DND-41 (cell line): ENCODE results near the gene RBBP5.

ENCODE experiments used
- ATAC-seq: fragments of 200-7000 bp; cut with Tn5 transposase; 3 replicates; pipeline ENCODE4 v1.9.1; 2021; ENCODE audit warnings: low read depth; ENCODE audit not compliant: insufficient read depth
- DNase-seq: peaks from one replicate; pipeline ENCODE4 v3.0.0-alpha.2; 2020
- H2AFZ ChIP-seq: 2 replicates; pipeline ENCODE4 v1.6.0; 2012; ENCODE audit warnings: low read depth, low read length
- H3K27ac ChIP-seq: 2 replicates; pipeline ENCODE4 v1.5.1; 2012; ENCODE audit warnings: low read length, inconsistent platforms
- H3K27me3 ChIP-seq: fragments of 200-600 bp; sonication (generic); 2 replicates; pipeline ENCODE4 v1.6.0; 2012; ENCODE audit warnings: low read length, mild to moderate bottlenecking, inconsistent platforms; ENCODE audit not compliant: insufficient read depth, poor library complexity
- H3K36me3 ChIP-seq: 2 replicates; pipeline ENCODE4 v1.5.1; 2012; ENCODE audit warnings: low read length, inconsistent platforms; ENCODE audit not compliant: insufficient read depth
- H3K4me1 ChIP-seq: 2 replicates; pipeline ENCODE4 v1.5.1; 2012; ENCODE audit warnings: mild to moderate bottlenecking, low read length; ENCODE audit not compliant: insufficient read depth
- H3K4me2 ChIP-seq: 2 replicates; pipeline ENCODE4 v1.6.0; 2012; ENCODE audit warnings: mild to moderate bottlenecking, moderate library complexity, low read length, inconsistent platforms; ENCODE audit not compliant: insufficient read depth
- H3K4me3 ChIP-seq, 2 experiments: fragments of 200-600 bp in 1 of 2; shearing (Covaris generic) in 1 of 2; 2 replicates each; pipeline ENCODE4 v1.5.1; 2012 to 2016; ENCODE audit warnings: inconsistent platforms in 2 of 2, low read length in 2 of 2, mild to moderate bottlenecking in 2 of 2, low read depth in 1 of 2, moderate library complexity in 1 of 2
- H3K79me2 ChIP-seq: 2 replicates; pipeline ENCODE4 v1.6.0; 2012; ENCODE audit warnings: low read length, inconsistent platforms; ENCODE audit not compliant: insufficient read depth
- H3K9ac ChIP-seq: 2 replicates; pipeline ENCODE4 v1.6.0; 2012; ENCODE audit warnings: low read depth, mild to moderate bottlenecking, inconsistent platforms, low read length, moderate library complexity
- H3K9me3 ChIP-seq: 2 replicates; pipeline ENCODE4 v1.5.1; 2012; ENCODE audit warnings: low read length, moderate library complexity, mild to moderate bottlenecking, inconsistent platforms; ENCODE audit not compliant: insufficient read depth, severe bottlenecking
- H4K20me1 ChIP-seq: 2 replicates; pipeline ENCODE4 v1.6.0; 2012; ENCODE audit warnings: low read length; ENCODE audit not compliant: insufficient read depth
- EZH2 ChIP-seq: IDR thresholded peaks from 3 replicates; pipeline ENCODE4 v1.6.1; 2012; ENCODE audit warnings: borderline replicate concordance, low read depth, mild to moderate bottlenecking, moderate library complexity, low read length, inconsistent platforms; ENCODE audit not compliant: severe bottlenecking
- TF ChIP-seq, protein P1 (sequence below): IDR thresholded peaks from 2 replicates; pipeline ENCODE4 v1.5.1; 2012; ENCODE audit warnings: borderline replicate concordance, low read length, moderate library complexity, mild to moderate bottlenecking; ENCODE audit not compliant: poor library complexity, severe bottlenecking; ENCODE audit errors: extremely low read depth

RBBP5 gene

GRCh38 chr1:205133287-205133686, 11.5 kb upstream of the RBBP5 start:
- no peak overlapping the region for H2AFZ ChIP-seq
- TF ChIP-seq, protein P1, sequence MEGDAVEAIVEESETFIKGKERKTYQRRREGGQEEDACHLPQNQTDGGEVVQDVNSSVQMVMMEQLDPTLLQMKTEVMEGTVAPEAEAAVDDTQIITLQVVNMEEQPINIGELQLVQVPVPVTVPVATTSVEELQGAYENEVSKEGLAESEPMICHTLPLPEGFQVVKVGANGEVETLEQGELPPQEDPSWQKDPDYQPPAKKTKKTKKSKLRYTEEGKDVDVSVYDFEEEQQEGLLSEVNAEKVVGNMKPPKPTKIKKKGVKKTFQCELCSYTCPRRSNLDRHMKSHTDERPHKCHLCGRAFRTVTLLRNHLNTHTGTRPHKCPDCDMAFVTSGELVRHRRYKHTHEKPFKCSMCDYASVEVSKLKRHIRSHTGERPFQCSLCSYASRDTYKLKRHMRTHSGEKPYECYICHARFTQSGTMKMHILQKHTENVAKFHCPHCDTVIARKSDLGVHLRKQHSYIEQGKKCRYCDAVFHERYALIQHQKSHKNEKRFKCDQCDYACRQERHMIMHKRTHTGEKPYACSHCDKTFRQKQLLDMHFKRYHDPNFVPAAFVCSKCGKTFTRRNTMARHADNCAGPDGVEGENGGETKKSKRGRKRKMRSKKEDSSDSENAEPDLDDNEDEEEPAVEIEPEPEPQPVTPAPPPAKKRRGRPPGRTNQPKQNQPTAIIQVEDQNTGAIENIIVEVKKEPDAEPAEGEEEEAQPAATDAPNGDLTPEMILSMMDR, result no peak
- no peak for TF ChIP-seq EZH2
- DNase-seq, result no peak

DNA sequence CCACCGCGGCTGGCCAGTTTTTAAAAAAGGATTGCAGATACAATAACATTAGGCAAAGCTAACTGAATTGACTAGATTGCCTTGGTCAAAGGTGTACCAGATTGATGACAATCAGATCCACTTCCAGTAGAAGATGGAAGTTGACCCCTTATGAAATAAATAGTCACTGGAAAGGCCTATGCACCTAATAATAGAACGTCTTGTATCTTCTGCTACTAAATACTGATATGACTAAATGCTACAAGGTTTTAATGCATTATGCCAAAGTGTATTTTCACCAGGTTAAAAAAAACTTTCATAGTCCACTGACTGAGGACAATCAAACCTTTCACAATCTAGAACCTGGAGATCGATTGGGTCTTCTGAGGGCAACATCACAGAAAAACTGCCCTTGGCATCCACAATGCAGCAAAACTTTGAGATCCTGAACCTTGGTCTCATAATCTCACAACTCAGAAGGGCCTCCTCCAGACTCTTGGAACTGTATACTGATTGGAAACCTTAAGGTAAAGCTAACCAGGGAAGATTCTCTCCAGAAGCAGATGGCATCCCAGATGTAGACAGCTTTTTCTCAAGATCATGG, 7.8 kb upstream of the RBBP5 start:
- Histone ChIP-seq H3K9me3 (no peaks in the 10 kb centered on the region), H3K9ac (no peak overlapping the region)
- DNase-seq, result no peak

More at GRCh38 chr1:205133287-205133686, 11.5 kb upstream of the RBBP5 start:
- H3K4me1 ChIP-seq, result no peaks in the 10 kb centered on the region
- H3K36me3 ChIP-seq, result no peaks in the 10 kb centered on the region
- H3K79me2 ChIP-seq, result no peaks in the 10 kb centered on the region
- H3K9me3 ChIP-seq, result no peaks in the 10 kb centered on the region
- H3K27me3 ChIP-seq, result no peaks in the 10 kb centered on the region
- H3K9ac ChIP-seq, result no peak overlapping the region
- ATAC-seq, result no peak
- no peak overlapping the region for H3K4me3 ChIP-seq
- H4K20me1 ChIP-seq, result no peaks in the 10 kb centered on the region
- H3K4me2 ChIP-seq, result no peak overlapping the region
- no peak overlapping the region for H3K27ac ChIP-seq

GRCh38 chr1:205128050-205128449, 6.3 kb upstream of the RBBP5 start:
- TF ChIP-seq, protein P1, result no peak
- TF ChIP-seq EZH2, result no peak
- ATAC-seq (no peak), DNase-seq (no peak)
- Histone ChIP-seq H3K79me2 (no peaks in the 10 kb centered on the region), H3K4me3 (no peak overlapping the region), H3K9me3 (no peaks in the 10 kb centered on the region), H3K36me3 (no peaks in the 10 kb centered on the region), H3K4me1 (peaks cover 3% of the 10 kb centered on the region), H3K4me2 (no peak overlapping the region), H3K9ac (no peak overlapping the region), H2AFZ (no peak overlapping the region), H4K20me1 (no peaks in the 10 kb centered on the region), H3K27ac (no peak overlapping the region), H3K27me3 (no peaks in the 10 kb centered on the region)

More for the DNA sequence above, 7.8 kb upstream of the RBBP5 start:
- Histone ChIP-seq H3K4me2 (no peak overlapping the region), H2AFZ (no peak overlapping the region), H3K79me2 (no peaks in the 10 kb centered on the region), H3K27me3 (no peaks in the 10 kb centered on the region), H3K27ac (no peak overlapping the region), H3K4me1 (no peaks in the 10 kb centered on the region), H4K20me1 (no peaks in the 10 kb centered on the region), H3K4me3 (no peak overlapping the region), H3K36me3 (no peaks in the 10 kb centered on the region)
- no peak for ATAC-seq
- TF ChIP-seq, protein P1, result no peak
- TF ChIP-seq EZH2, result no peak
